ENCODE data around the gene CMSS1. TPM values are rescaled to one million over a fixed set of nuclear protein-coding genes. Genes with fewer than 3 reads are reported as not detected.

Gene CMSS1
- 20.6 TPM for polyA plus RNA-seq (ENCODE audit: insufficient read length)

DNA sequence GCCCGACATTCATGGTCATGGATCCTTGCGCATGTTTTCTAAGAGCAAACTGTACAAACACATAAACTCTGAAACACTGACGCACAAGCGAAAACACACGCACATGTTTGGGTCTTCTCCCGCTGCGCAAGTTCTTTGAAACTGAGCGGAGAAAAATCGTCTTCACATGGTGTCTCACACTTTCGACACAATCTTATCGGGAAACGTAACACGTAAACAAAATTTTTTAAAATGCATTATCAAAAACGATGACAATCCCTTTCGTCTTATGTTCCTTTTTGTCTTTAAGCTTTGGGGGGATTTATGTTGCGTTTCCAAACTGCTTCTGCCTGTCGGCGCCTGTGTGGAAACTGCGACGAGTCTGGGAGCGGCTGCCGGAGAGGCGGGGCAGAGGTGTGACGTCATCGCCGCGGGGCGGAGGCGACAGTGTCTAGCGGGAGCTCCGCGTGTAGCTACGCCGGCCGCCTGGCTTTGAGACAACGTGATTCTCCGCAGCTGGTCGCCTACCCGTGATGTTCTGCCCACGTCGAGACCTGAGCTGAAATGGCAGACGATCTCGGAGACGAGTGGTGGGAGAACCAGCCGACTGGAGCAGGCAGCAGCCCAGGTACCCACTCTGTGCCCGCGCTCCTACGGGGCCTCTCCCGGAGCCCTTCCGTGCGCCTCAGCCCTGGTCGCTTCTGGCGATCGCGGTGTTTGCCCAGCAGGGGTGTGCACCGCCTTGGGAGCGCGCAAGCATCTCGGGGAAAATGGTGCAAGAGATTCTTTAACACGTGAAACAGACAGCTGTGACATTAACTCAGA lies at the start of gene CMSS1:
TSS of gene CMSS1 (plus strand) at position 426 of the 804 bp plus-strand sequence.
- peak; percentile 94 for DNase-seq

DNA sequence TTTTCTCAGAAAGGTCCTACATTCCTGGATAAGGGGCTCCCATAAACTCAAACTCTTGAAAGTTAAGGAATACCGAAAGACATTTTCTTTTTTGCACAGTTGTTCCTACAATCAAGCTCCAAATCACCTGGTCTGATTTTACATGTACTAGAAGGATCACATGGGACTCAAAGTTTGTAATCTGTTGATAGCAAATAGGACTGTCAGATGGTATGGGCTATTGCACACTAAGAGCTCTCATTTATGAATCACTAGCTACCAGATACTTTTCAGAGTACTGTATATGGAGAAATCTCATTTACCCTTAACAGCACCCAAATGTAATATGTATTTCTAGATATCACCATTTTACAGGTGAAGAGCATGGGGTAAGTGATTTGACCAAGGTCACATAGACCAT lies 49.5 kb upstream of the CMSS1 start:
- DNase-seq, result no peak

DNA sequence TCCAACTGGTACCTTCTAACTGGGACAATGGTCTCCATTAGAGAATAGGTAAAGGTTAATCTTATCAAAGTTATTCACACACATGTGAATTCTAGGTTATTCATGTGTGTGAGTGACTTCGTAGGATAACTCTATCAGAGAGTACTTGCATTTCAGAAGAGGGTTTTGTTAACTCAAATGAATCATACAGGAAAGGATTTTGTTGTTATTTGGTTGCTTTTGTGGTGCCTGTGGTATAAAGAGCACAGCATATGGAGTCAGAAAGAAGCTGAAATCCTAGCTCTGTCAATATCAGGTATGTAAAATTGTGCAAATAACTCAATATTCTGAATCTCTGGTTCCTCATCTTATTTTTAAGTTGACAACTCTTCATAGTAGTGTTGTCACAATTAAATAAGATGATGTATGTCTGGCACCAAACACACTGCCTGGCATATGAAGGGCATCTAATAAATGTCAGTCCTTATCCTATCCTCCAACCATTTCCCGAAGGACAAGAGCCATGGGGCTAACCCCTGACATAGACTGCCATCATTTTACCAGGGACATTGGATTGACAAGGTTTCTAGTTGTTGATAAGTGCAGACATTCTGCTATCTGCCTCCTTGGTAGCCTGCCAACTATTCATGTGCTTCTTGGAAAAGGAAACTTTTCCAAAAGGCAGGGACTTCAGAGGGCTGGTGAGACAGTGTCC lies 48.7 kb upstream of the CMSS1 start:
- DNase-seq, result no peak

DNA sequence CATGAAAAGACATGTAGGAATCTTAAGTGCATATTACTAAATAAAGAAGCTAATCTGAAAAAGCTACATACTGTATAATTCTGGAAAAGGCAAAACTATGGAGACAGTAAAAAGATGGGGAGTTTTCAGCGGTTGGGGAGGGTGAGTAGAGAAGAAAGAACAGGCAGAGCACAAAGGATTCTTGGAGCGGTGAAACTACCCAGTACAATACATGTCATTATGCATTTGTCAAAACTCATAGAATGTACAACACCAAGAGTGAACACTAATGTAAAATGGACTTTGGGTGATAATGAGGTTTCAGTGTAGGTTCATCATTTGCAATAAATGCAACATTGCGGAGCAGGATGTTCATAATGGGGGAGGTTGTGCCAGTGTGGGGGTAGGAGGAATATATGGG lies 45.5 kb upstream of the CMSS1 start:
- DNase-seq, result no peak

DNA sequence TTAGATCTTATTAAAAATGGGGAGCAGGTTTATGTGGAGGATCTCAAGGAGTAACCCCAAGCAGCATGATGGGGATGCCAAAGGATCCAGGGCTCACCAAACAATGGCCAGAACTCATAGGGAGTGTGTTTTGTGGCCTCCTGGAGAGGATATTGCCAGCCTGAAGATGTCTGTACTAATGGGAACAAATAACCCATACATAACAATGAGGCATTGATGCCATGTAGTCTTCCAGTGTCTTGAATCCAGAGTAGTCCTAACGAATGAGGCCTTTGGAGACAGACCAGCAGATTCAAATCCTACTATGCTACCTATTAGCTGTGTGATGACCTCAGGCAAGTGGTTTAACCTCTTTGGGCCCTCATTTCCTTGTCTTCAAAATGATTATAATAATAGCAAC lies 45.0 kb upstream of the CMSS1 start:
- DNase-seq, result no peak

DNA sequence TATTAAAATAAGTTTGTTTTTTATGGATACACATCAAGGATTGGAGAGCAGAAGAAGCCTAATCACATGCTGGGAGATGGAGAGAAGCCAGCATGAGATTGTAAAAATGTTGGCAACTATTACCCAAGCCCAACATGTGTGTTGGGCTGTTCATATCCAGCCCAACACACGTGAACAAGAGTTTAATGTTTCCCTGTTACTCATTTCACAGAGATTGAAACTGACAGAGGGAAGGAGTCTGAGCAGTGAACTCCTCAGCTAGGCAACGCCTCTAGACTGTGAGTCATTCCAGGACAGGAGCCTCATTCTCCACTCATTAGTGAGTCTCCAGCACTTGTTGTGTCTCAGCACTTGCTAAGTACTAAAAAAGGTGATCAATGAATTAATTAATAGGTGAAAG lies 43.2 kb upstream of the CMSS1 start:
- peak; percentile 39 for DNase-seq

DNA sequence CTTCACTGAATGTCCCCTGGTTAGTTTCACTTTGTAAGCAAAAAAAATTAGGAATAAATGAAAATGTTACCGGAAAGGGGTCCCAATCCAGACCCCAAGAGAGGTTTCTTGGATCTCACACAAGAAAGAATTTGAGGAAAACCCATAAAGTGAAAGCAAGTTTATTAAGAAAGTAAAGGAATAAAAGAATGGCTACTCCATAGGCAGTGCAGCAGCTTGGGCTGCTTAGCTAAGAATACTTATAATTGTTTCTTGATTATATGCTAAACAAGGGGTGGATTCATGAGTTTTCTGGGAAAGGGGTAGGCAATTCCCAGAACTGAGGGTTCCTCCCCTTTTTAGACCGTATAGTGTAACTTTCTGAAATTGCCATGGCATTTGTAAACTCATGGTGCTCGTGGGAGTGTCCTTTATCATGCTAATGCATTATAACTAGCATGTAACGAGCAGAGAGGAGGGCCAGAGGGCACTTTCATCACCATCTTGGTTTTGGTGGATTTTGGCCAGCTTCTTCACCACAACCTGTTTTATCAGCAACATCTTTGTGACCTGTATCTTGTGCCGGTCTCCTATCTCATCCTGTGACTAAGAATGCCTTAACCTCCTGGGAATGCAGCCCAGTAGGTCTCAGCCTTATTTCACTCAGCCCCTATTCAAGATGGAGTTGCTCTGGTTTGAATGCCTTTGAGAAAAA lies 41.0 kb upstream of the CMSS1 start:
- DNase-seq, result no peak

DNA sequence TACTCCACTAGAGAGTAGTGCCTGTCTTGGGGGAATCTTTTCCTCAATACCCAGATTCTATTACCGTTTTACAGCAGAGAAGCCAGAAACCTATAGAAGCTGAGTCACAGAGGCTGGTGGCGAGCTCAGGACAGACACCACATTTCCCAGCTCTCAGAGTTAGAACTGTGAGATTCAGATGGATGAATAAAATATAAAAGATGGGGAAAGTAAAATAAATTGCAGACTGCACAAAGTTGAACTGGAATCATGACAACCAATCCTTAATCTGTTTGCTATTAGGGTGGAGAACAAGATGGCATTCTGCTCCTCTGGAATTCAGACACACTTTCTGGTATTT lies 40.5 kb upstream of the CMSS1 start:
- DNase-seq, result no peak

DNA sequence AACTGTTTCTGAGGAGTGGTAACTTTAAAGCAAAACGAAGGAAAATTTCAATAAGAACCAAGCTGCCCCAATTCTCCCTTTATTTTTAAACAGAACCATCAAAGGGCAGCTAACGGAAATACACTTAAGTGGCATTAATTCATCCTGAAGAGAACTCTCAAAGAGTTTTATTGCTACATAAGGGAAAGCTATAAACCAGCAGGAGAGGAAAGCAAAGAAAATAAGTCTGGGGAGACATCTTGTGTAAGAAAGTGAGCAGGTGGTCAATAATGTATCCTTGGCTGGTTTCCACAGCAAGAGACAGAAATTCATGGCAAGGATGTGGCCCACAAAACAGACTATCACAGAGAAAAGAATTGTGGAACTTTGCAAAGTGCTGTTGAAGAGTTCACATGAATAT lies 40.0 kb upstream of the CMSS1 start:
- DNase-seq, result no peak

DNA sequence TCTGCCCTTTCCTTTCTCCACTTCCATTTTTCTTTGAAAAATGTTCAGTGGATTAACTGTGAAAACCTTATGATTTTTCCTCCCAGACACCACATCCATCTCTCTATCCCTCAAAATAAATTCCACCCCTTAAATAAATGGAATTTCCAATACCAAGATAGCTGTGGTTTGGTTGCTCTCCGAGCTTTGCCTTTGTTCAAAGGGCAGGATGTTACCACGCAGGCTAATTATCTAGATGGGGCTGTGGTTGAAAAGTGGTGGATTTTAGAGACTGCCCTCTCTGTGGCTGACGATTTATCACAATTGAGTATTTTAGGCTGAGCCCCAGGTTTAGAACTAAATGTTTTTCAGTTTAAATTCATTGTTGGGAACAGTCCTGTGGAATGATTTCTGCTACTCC lies 36.9 kb upstream of the CMSS1 start:
- DNase-seq, result no peak

DNA sequence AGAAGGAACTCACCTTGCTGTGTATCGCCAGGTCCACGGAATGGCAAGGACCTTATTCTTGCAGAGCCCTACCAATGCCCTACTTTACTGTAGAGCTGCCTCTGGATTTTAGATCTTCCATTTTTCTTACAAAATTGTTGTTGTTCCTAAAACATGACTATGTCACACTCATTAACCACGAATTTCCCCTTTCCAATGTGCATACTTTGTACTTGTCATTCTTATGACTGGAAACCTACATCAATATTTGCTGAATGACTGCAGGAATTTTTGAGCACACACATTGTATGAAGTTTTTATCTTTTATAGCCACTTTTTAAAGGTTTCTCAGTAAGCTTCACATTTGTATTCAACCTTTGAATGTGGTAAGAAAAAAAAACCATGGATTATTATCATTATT lies 35.9 kb upstream of the CMSS1 start:
- no peak for DNase-seq

DNA sequence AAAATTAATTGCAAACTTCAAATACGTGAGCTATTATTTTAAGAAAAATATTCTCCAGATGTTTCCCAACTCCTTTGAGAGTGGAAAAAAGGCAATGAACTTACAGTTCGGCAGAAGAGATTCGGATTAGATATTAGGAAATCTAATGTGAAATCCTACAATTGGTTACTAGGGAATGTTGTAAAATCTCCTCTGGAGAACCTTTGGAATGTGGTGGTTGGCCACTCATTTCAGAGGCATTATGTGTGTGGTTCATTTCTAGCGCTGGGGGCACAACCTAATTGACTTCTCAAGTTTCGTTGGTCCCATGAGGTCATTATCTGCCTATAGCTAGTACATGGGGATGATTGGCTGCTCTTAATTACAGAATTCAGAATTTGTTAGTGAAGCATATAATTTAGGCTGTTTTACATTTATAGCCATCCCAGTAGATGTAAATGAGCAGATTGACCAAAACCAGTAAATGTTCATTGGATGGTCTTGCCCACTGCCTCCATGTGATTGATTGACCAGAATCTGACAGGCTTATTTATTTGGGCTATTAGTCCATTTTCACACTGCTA lies 34.6 kb upstream of the CMSS1 start:
- no peak for DNase-seq

DNA sequence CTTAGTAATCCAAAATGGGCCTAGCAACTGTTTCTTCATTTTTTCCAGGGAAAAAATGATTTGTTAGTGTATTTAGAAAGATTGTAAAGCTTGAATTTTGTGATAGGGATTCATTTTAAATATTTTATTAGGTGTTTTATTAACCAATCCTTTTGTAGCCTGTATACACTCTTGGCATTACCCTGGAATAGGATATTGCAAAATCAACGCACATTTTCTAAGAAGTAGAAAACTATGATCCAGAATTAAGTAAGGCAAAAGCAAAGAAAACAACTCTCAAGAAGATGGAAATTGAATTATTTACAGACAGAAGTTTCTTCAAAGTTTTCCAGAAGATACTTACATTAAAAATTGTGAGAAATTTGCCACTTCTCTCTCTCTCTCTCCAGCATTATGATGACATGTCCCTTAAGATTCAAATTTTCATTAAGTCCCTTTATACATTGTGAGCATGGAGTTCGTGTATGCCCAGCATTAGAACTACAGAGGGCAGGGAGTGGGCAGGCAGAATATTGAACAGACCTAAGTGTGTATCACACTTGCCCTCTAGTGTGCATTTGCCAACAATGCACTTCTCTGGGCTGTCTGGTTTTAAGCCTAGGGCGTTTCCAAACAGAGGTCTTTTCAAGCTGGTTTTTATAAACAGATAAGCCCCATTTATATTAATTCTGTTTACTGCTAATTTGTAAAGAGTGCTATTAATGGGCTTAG lies 28.5 kb upstream of the CMSS1 start:
- no peak for DNase-seq

DNA sequence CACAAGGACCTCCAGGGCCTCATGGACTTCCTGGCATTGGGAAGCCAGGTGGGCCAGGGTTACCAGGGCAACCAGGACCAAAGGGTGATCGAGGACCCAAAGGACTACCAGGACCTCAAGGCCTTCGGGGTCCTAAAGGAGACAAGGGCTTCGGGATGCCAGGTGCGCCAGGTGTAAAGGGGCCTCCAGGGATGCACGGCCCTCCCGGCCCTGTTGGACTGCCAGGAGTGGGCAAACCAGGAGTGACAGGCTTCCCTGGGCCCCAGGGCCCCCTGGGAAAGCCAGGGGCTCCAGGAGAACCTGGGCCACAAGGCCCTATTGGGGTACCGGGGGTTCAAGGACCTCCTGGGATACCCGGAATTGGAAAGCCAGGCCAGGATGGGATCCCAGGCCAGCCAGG lies 23.2 kb upstream of the CMSS1 start:
- no peak for DNase-seq

DNA sequence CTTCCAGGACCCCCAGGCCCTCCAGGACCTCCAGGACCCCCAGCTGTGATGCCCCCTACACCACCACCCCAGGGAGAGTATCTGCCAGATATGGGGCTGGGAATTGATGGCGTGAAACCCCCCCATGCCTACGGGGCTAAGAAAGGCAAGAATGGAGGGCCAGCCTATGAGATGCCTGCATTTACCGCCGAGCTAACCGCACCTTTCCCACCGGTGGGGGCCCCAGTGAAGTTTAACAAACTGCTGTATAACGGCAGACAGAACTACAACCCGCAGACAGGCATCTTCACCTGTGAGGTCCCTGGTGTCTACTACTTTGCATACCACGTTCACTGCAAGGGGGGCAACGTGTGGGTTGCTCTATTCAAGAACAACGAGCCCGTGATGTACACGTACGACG lies 22.1 kb upstream of the CMSS1 start:
- DNase-seq, result no peak

DNA sequence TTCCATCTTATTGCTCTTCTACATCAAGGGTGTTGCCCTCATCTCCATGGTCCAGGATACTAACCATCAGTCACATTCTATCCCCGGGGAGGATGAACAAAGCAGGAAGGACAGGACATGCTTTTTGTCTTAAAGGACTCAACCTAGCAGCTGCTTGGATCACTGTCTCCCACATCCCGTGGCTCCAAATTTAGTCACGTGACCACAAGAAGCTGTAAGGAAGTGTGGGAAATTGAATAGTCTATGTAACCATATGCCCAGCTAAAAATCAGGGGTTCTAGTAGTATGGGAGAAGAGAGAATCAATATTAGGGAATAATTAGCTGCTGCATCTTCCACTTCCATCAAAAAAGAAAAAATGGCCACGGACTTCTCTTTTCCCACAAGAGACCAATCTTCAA lies 18.2 kb upstream of the CMSS1 start:
- no peak for DNase-seq

DNA sequence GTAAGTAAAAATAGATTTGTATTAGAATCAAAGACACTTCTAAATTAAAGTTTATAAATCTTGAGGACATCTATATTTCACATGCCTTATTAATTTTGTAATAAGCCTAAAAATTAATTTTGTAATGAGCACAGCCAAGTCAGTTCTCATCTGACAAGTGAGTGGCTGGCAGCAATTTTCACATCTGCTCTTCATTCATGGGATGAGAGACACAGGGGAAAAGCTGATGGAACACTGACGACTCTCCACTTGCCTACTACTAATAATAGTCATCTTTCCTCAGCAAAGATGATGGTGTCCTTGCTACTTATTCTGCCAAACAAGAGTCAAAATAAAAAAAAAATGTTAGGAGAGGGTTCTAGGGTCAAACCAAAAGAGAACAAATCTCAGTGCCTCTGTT lies 14.4 kb upstream of the CMSS1 start:
- DNase-seq, result peak; percentile 27

DNA sequence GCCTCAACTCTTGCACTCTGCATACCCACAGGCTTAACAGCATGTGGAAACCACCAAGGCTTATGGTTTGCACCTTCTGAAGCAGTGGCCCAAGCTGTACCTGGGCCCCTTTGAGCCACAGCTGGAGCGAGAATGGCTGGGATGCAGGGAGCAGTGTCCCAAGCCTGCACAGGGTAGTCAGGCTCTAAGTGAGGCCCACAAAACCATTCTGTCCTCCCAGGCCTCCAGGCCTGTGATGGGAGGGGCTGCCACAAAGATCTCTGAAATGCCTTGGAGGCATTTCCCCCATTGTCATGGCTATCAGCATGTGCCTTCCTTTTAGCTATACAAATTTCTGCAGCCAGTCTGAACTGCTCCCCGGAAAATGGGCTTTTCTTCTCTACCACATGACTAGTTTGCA lies 12.5 kb upstream of the CMSS1 start:
- no peak for DNase-seq

DNA sequence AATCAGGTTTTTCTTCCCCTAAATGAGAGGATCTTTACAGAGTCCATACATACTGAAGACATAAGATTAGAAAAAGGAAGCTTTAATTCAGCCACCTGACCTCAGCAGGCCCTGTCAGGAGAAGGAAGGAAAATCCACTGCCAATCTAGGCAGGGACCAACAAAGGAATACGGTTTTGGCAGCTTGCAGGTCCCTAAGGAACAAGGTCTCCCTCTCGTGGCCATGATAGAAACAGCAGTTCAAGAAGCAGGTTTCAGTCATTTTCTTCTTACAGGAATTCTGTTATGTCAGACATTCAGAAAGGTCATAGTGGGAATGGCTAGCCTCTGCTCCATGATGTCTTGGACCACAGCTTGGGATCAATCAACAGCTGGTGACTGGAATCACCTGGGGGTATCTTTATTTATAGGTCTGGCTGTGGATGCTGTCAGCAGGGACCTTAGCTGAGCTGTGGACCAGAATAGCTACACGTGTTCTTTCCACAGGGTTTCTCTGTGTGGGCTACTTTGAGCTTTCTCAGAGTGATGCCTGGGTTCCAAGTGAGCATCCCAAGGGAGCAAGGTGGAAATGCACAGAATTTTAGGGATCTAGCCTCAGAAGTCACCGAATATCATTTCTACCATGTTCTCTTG lies 9.4 kb upstream of the CMSS1 start:
- no peak for DNase-seq

DNA sequence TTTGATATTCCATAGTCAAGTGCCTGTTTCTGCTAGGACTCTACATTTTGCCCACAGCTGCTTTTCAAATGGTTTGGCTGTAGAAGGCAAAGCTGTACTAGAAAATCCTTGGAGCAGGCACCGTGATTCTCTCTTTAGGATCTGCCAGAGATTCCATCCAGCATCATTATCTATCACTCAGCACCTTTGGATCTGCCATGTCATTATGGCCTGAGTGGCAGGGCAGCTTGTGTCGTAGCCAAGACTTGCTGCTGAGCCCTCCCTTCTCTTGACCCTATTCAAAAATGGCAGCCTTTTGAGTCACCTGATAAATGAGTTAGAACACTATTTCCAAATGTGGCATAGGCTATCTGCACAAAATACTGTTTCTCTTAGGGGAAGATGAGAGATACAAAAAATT lies 8.1 kb upstream of the CMSS1 start:
- no peak for DNase-seq

DNA sequence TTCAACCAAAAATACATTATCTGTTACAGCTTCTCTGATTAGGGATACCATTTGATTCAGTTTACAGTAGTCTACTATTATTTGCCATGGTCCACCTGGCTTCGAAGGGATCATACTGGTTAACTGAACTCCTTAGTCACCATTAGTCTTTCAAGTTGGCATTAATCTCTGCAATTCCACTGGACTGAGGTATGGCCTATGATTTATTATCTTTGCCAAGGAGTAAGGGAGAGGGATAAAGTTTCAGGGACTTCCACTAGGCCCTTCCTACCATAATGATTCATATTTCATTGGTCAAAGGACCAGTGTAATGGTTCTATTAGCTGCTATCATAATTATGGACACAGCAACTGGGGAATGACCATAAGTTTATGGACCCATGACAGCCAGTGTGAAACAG lies 7.3 kb upstream of the CMSS1 start:
- no peak for DNase-seq

DNA sequence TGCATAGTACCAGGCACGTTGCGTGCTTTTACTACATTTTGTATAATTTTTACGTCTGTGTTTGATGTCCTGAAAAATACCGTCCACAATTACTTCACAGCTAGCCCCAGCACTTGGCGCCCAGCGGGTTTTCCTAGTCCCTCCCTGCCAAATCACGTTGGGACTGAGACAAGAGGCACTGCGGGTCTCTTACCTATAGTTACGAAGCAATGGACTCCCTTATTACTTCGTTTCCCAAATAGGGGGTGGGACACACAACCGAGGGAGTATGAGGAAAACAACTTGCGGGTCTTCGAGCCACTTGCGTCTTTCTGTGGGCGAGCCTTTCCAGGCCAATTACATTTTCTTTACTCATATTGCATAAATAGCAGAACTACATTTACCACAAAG lies 620 bp upstream of the CMSS1 start:
- peak; percentile 46 for DNase-seq

Measured in hindlimb muscle (tissue), 1 donor.